Suprapubic skin (tissue), 4 donors: ENCODE measurements around the gene CDC25C. TPM values are rescaled to one million over a fixed set of nuclear protein-coding genes. Genes with fewer than 3 reads are reported as not detected.
A peak's percentile ranks its signal among the peaks of the same experiment; 100 is the strongest.

ENCODE experiments used
- DNase-seq, 2 donors: peaks; one replicate each; pipeline ENCODE4 v3.0.0-alpha.2; 2019; ENCODE audit warnings: low spot score in 2 of 2
- H3K27ac ChIP-seq: fragments of 200-600 bp; sonication (generic); one replicate; pipeline ENCODE4 v1.5.1; 2019
- H3K27me3 ChIP-seq: fragments of 200-600 bp; sonication (generic); one replicate; pipeline ENCODE4 v1.5.1; 2019
- H3K36me3 ChIP-seq: fragments of 200-600 bp; sonication (generic); one replicate; pipeline ENCODE4 v1.5.1; 2019
- H3K4me1 ChIP-seq: fragments of 200-600 bp; sonication (generic); one replicate; pipeline ENCODE4 v1.5.1; 2019
- H3K4me3 ChIP-seq: fragments of 200-600 bp; sonication (generic); one replicate; pipeline ENCODE4 v1.5.1; 2019; ENCODE audit warnings: mild to moderate bottlenecking
- H3K9me3 ChIP-seq: fragments of 200-600 bp; sonication (generic); one replicate; pipeline ENCODE4 v1.5.1; 2019
- EP300 ChIP-seq: sonication (generic); formaldehyde crosslinking; IDR thresholded peaks from one replicate; pipeline ENCODE4 v1.6.1; 2017; ENCODE audit warnings: antibody characterized with exemption
- POLR2A ChIP-seq, 2 donors: fragments of 450-650 bp; IDR thresholded peaks; one replicate each; pipeline ENCODE4 v1.6.1; 2017; ENCODE audit warnings: antibody characterized with exemption in 2 of 2, mild to moderate bottlenecking in 2 of 2, moderate library complexity in 2 of 2
- POLR2AphosphoS5 ChIP-seq, 3 donors: sonication (generic); formaldehyde crosslinking; IDR thresholded peaks; one replicate each; pipeline ENCODE4 v1.6.1; 2017; ENCODE audit warnings: antibody characterized with exemption in 3 of 3
- WGBS: methylation state at CpG from one replicate; pipeline ENCODE4 v1.1.5; 2018; 5-methylcytosine and 5-hydroxymethylcytosine counted together
- total RNA-seq, 4 donors: library from RNA; depleted of rRNA; stranded (reverse); fragments of >200 nt; gene quantifications; one replicate each; pipeline ENCODE4 v1.1.0, GENCODE V29; 2016
- TF ChIP-seq, protein P1 (sequence below), 2 donors: fragments of 200-600 bp in 1 of 2; fragments of 450-650 bp in 1 of 2; sonication (generic) in 1 of 2; IDR thresholded peaks; one replicate each; pipeline ENCODE4 v1.5.1; 2016 to 2019; ENCODE audit warnings: antibody characterized with exemption in 2 of 2, mild to moderate bottlenecking in 1 of 2, moderate library complexity in 1 of 2

CDC25C gene
- total RNA-seq, 4 donors from 2014 or later: 0.38 to 1.6 (median 1.3) TPM

DNA sequence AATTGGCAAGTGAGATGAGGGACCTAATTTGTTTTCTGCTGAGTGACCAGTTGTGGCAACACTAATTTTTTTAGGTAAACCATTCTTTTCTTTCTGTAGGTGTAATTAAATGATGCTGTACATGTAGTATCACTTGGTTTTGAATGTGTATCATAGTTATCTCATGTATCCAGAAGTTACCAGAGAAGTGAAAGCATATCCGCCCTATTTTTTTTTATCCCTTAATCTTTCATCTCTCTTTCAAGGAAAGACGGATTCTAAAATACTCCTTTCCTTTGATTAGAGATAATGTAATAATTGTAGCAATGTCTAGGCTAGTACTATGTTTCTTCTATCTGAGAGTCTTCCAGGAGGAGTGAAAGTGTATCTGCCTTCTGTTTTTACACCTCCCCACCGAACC lies 28.0 kb upstream of the CDC25C start:
- Histone ChIP-seq H3K4me3 (no peak overlapping the region), H3K27ac (no peak overlapping the region), H3K4me1 (peaks cover 18% of the 10 kb centered on the region), H3K27me3 (no peaks in the 10 kb centered on the region), H3K9me3 (no peaks in the 10 kb centered on the region), H3K36me3 (no peaks in the 10 kb centered on the region)
- DNase-seq: no peak
- TF ChIP-seq POLR2AphosphoS5 (IDR thresholded peaks at IDR 0.05) (no peak), EP300 (no peak), POLR2A (IDR thresholded peaks at IDR 0.05) (no peak)
- TF ChIP-seq, protein P1, sequence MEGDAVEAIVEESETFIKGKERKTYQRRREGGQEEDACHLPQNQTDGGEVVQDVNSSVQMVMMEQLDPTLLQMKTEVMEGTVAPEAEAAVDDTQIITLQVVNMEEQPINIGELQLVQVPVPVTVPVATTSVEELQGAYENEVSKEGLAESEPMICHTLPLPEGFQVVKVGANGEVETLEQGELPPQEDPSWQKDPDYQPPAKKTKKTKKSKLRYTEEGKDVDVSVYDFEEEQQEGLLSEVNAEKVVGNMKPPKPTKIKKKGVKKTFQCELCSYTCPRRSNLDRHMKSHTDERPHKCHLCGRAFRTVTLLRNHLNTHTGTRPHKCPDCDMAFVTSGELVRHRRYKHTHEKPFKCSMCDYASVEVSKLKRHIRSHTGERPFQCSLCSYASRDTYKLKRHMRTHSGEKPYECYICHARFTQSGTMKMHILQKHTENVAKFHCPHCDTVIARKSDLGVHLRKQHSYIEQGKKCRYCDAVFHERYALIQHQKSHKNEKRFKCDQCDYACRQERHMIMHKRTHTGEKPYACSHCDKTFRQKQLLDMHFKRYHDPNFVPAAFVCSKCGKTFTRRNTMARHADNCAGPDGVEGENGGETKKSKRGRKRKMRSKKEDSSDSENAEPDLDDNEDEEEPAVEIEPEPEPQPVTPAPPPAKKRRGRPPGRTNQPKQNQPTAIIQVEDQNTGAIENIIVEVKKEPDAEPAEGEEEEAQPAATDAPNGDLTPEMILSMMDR (IDR thresholded peaks at IDR 0.05): no peak
- 56% methylated on average over 3 of the region's 3 CpGs for WGBS

DNA sequence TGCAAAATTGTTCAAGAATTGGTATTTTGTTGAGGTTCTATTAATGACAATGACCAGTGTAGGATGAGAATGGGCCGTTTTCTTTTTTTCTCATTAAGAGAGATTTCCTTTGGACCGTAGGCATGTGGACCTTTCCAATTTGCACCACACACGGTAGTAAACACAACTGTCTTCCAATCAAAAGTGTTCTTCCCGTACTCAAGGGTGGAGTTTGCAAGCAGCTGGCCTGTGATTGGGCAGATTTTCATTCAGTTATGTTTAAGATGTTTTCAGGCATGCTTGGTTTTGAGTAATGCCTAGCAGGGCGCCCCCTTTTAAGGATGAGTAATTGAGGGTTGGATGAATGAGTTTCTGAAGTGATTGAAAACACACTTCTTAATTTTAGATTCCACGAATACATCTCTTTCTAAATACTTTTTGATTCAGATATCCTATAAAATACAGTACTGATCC lies 23.3 kb upstream of the CDC25C start:
- Histone ChIP-seq H3K9me3 (no peaks in the 10 kb centered on the region), H3K27me3 (no peaks in the 10 kb centered on the region), H3K4me3 (peak overlapping the region; percentile 92), H3K4me1 (peaks cover 26% of the 10 kb centered on the region), H3K27ac (peak overlapping the region; percentile 3), H3K36me3 (no peaks in the 10 kb centered on the region)
- no peak for DNase-seq
- TF ChIP-seq EP300 (no peak), POLR2A (IDR thresholded peaks at IDR 0.05) (no peak), POLR2AphosphoS5 (IDR thresholded peaks at IDR 0.05) (no peak)
- TF ChIP-seq, protein P1 (IDR thresholded peaks at IDR 0.05): no peak
- 11% methylated on average over 6 of the region's 6 CpGs for WGBS

DNA sequence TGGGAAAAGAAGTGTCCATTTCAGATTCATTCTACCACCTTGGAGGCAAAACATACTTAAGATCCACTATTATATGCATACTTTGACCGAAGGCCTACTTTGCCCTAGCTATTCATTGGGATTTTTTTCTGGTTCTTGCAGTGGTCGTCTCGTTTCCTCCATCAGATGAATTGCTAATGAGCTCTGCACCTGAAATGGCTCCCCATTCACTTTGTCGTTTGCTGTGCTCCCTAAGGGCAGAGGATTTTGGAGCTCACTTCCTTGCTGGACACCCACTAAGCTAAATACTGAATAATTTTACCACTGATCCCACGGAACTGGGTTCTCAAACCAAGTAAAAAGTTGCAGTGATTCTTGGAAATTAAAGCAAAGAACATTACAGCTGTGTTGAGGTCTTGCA lies 22.8 kb upstream of the CDC25C start:
- DNase-seq: no peak
- TF ChIP-seq, protein P1 (IDR thresholded peaks at IDR 0.05): no peak
- TF ChIP-seq POLR2AphosphoS5 (IDR thresholded peaks at IDR 0.05) (no peak), EP300 (no peak), POLR2A (IDR thresholded peaks at IDR 0.05) (no peak)
- Histone ChIP-seq H3K4me1 (peaks cover 22% of the 10 kb centered on the region), H3K36me3 (no peaks in the 10 kb centered on the region), H3K9me3 (no peaks in the 10 kb centered on the region), H3K27ac (peak overlapping the region; percentile 3), H3K4me3 (peak overlapping the region; percentile 92), H3K27me3 (no peaks in the 10 kb centered on the region)
- 13% methylated on average over 5 of the region's 5 CpGs for WGBS

DNA sequence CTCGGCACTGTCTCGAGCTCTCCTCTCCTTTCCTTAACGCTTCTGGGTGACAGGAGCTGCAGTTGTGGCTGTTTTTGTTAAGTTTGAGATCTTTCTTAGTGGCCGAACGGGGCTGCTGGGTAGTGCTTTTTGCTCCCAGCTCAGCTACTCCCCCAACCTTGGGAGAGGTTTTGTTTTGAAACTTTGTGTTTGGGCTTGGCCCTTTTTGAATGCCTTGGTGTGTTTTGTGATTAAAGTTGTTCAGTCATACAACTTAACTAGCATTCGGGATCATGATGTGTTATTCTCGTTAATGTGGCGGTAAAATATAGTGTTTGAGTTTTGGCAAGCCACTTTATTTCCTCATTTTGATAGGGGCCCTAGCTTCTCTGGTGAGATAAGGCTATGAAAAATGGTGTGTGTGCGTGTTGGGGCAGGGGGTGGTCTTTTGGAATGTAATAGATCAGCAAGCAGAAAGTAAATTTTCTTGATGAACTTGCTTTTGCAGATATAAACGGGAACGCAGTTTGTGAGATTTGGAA lies 22.0 kb upstream of the CDC25C start:
- Histone ChIP-seq H3K27me3 (no peaks in the 10 kb centered on the region), H3K4me3 (peak overlapping the region; percentile 92), H3K36me3 (peaks cover 3% of the 10 kb centered on the region), H3K27ac (peak overlapping the region; percentile 96), H3K4me1 (peaks cover 22% of the 10 kb centered on the region), H3K9me3 (no peaks in the 10 kb centered on the region)
- no peak for DNase-seq
- WGBS: under 1% methylated on average over 11 of the region's 11 CpGs
- TF ChIP-seq EP300 (no peak), POLR2A (IDR thresholded peaks at IDR 0.05) (no peak), POLR2AphosphoS5 (IDR thresholded peaks at IDR 0.05) (no peak)
- TF ChIP-seq, protein P1 (IDR thresholded peaks at IDR 0.05): no peak

DNA sequence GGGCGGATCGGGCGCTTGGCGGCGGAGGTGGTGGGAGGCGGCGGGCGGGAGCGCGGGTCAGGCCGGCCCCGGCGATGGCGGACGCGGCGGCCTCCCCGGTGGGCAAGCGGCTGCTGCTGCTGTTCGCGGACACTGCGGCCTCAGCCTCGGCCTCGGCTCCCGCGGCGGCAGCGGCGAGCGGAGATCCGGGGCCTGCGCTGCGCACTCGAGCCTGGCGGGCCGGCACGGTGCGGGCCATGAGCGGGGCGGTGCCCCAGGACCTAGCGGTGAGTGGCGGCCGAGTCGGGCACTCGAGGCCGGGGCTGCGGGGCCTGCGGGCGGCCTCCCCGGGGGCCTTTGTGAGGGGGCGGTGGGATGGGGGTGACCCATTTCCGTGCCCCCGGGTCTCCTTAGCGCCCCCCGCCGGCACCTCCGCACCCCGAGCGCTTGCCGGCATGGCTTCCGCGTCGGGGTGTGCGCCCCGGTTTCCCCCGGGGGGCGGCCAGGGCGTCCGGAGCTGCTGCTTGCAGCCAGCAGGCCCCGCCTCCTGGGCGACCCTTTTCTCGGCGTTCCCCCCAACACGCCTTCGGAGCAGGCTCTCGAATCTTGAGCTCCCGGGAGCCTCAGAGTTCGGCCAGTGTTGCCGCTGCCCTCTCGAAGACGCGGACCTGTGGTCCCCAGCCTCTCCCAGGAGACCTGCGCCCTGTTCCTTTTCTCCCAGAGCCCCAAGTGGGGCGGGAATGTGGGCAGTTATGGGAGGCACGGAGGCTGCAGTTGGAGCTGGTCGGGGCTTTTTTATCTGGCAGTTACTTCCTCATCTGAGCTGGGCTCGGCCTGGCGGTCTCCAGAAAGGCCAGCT lies 21.3 kb upstream of the CDC25C start:
- WGBS: under 1% methylated on average over 34 of the region's 88 CpGs
- peak in 1 of 2 donors; percentile 78 for DNase-seq

More for the DNA sequence above, 21.3 kb upstream of the CDC25C start:
- peak overlapping the region; percentile 96 for H3K27ac ChIP-seq
- peak overlapping the region; percentile 92 for H3K4me3 ChIP-seq
- peaks cover 22% of the 10 kb centered on the region for H3K4me1 ChIP-seq
- no peak for TF ChIP-seq EP300
- TF ChIP-seq, protein P1 (IDR thresholded peaks at IDR 0.05): peak; percentile 22 to 78
- TF ChIP-seq POLR2A (IDR thresholded peaks at IDR 0.05): peak in 1 of 2 donors; percentile 29
- H3K27me3 ChIP-seq: no peaks in the 10 kb centered on the region
- H3K9me3 ChIP-seq: no peaks in the 10 kb centered on the region
- H3K36me3 ChIP-seq: peaks cover 10% of the 10 kb centered on the region
